Colon (tissue), 2 donors: ENCODE measurements around the gene IFT52.

Experiments used
- FAIRE-seq: peaks from 2 replicates; lab custom pipeline; 2012; peaks lifted over from hg19 to GRCh38; lab: Jason Lieb, UNC
- donor health status: control.
- donor health status: control.

Gene IFT52

GRCh38 chr20:43690943-43691598, 100.3 kb downstream of the IFT52 start:
- no peak for FAIRE-seq

- no peak for FAIRE-seq
Measured at GRCh38 chr20:43691928-43692524, 101.3 kb downstream of the IFT52 start.

GRCh38 chr20:43694763-43695162, 104.0 kb downstream of the IFT52 start:
- no peak for FAIRE-seq

- no peak for FAIRE-seq
Measured at GRCh38 chr20:43695571-43695970, 104.8 kb downstream of the IFT52 start.
